Ishikawa (cell line): ENCODE data around the gene FOXJ1.

ENCODE experiments used
- CREB1 ChIP-seq: IDR thresholded peaks from 2 replicates; pipeline ENCODE4 v1.6.1; 2012; ENCODE audit warnings: low read depth
- EGR1 ChIP-seq: IDR thresholded peaks from 2 replicates; pipeline ENCODE4 v1.6.1; 2012
- RAD21 ChIP-seq: IDR thresholded peaks from 2 replicates; pipeline ENCODE4 v1.6.1; 2012; ENCODE audit warnings: low read depth
- REST ChIP-seq: IDR thresholded peaks from 2 replicates; pipeline ENCODE4 v1.6.1; 2012; ENCODE audit warnings: low read depth, mild to moderate bottlenecking
- YY1 ChIP-seq: IDR thresholded peaks from 2 replicates; pipeline ENCODE4 v1.6.1; 2012; ENCODE audit warnings: low read depth
- ZBTB7A ChIP-seq: IDR thresholded peaks from 2 replicates; pipeline ENCODE4 v1.6.1; 2012; ENCODE audit warnings: low read depth

- TF ChIP-seq REST (no peak), EGR1 (no peak), ZBTB7A (no peak), CREB1 (no peak), RAD21 (no peak), YY1 (no peak)
These were observed 38.1 kb downstream of the FOXJ1 start for GRCh38 chr17:76102944-76103273.
